HG03095 (cell line): ENCODE data around the gene ASTE1.
"Not testable (repeated sequence)": the region's sequence is repeated elsewhere in the genome, so short reads cannot be mapped to it uniquely, and the experiment has no call there.

ENCODE experiments used
- ATAC-seq: cut with Tn5 transposase; IDR thresholded peaks from one replicate; pipeline ENCODE4 v1.9.1; 2021; ENCODE audit warnings: moderate library complexity; ENCODE audit not compliant: unreplicated experiment

The ASTE1 gene

GRCh38 chr3:131009698-131010097, 16.9 kb downstream of the ASTE1 start:
- no peak for ATAC-seq

GRCh38 chr3:131008326-131008725, 18.3 kb downstream of the ASTE1 start:
- no peak for ATAC-seq

- no peak for ATAC-seq
Observed at GRCh38 chr3:131007782-131008181, 18.8 kb downstream of the ASTE1 start.

- ATAC-seq, result no peak
Observed at GRCh38 chr3:131007256-131007655, 19.4 kb downstream of the ASTE1 start.

GRCh38 chr3:131004603-131005002, 22.0 kb downstream of the ASTE1 start:
- no peak for ATAC-seq

- ATAC-seq, result no peak
Observed at GRCh38 chr3:131001071-131001470, 25.6 kb downstream of the ASTE1 start.

GRCh38 chr3:130997289-130997688, 29.3 kb downstream of the ASTE1 start:
- no peak for ATAC-seq

GRCh38 chr3:130992344-130992743, 34.3 kb downstream of the ASTE1 start:
- ATAC-seq, result no peak

GRCh38 chr3:130991126-130991525, 35.5 kb downstream of the ASTE1 start:
- no peak for ATAC-seq

GRCh38 chr3:130990282-130990681, 36.3 kb downstream of the ASTE1 start:
- ATAC-seq, result no peak

GRCh38 chr3:130981469-130981868, 45.2 kb downstream of the ASTE1 start:
- ATAC-seq, result no peak

- no peak for ATAC-seq
Observed at GRCh38 chr3:130979117-130979516, 47.5 kb downstream of the ASTE1 start.

- no peak for ATAC-seq
Observed at GRCh38 chr3:130976706-130977105, 49.9 kb downstream of the ASTE1 start.

- ATAC-seq, result no peak
Observed at GRCh38 chr3:130975251-130975650, 51.4 kb downstream of the ASTE1 start.

GRCh38 chr3:130974201-130974600, 52.4 kb downstream of the ASTE1 start:
- no peak for ATAC-seq

GRCh38 chr3:130973406-130973805, 53.2 kb downstream of the ASTE1 start:
- no peak for ATAC-seq

- ATAC-seq, result not testable (repeated sequence)
Observed at GRCh38 chr3:130972592-130972991, 54.0 kb downstream of the ASTE1 start.

GRCh38 chr3:130971208-130971607, 55.4 kb downstream of the ASTE1 start:
- no peak for ATAC-seq

- no peak for ATAC-seq
Observed at GRCh38 chr3:130969621-130970020, 57.0 kb downstream of the ASTE1 start.

- no peak for ATAC-seq
Observed at GRCh38 chr3:130968221-130968620, 58.4 kb downstream of the ASTE1 start.

- no peak for ATAC-seq
Observed at GRCh38 chr3:130967281-130967680, 59.3 kb downstream of the ASTE1 start.

- no peak for ATAC-seq
Observed at GRCh38 chr3:130963878-130964277, 62.7 kb downstream of the ASTE1 start.
